IPS-NIHi11 (cell line): ENCODE measurements around the gene BLNK.
A peak's percentile ranks its signal among the peaks of the same experiment; 100 is the strongest.

Source experiments
- DNase-seq: peaks from one replicate; pipeline ENCODE4 v3.0.0; 2012; ENCODE audit warnings: mixed read lengths, low spot score

Gene BLNK

GRCh38 chr10:96261930-96262329 is 9.4 kb downstream of the BLNK start:
- DNase-seq, result no peak

GRCh38 chr10:96261132-96261531 is 10.2 kb downstream of the BLNK start:
- DNase-seq, result no peak

- DNase-seq, result no peak
Observed at GRCh38 chr10:96260014-96260413, 11.4 kb downstream of the BLNK start.

GRCh38 chr10:96259150-96259549 is 12.2 kb downstream of the BLNK start:
- DNase-seq, result no peak

- no peak for DNase-seq
Observed at GRCh38 chr10:96257944-96258343, 13.4 kb downstream of the BLNK start.

GRCh38 chr10:96255549-96256333 is 15.6 kb downstream of the BLNK start:
- DNase-seq, result no peak

- no peak for DNase-seq
Observed at GRCh38 chr10:96254976-96255375, 16.4 kb downstream of the BLNK start.

- no peak for DNase-seq
Observed at GRCh38 chr10:96252730-96253129, 18.6 kb downstream of the BLNK start.

- DNase-seq, result no peak
Observed at GRCh38 chr10:96250349-96250748, 21.0 kb downstream of the BLNK start.

- no peak for DNase-seq
Observed at GRCh38 chr10:96249264-96249663, 22.1 kb downstream of the BLNK start.

- no peak for DNase-seq
Observed at GRCh38 chr10:96244354-96244753, 27.0 kb downstream of the BLNK start.

GRCh38 chr10:96243296-96243695 is 28.1 kb downstream of the BLNK start:
- no peak for DNase-seq

- DNase-seq, result no peak
Observed at GRCh38 chr10:96242822-96243221, 28.5 kb downstream of the BLNK start.

GRCh38 chr10:96238646-96239623 is 32.4 kb downstream of the BLNK start:
- no peak for DNase-seq

GRCh38 chr10:96236876-96237275 is 34.5 kb downstream of the BLNK start:
- no peak for DNase-seq

- DNase-seq, result no peak
Observed at GRCh38 chr10:96236090-96236478, 35.3 kb downstream of the BLNK start.

- DNase-seq, result no peak
Observed at GRCh38 chr10:96235326-96236089, 35.9 kb downstream of the BLNK start.

GRCh38 chr10:96233959-96234358 is 37.4 kb downstream of the BLNK start:
- no peak for DNase-seq

- no peak for DNase-seq
Observed at GRCh38 chr10:96230527-96230926, 40.8 kb downstream of the BLNK start.

- DNase-seq, result peak; percentile 83
Observed at GRCh38 chr10:96229568-96230030, 41.8 kb downstream of the BLNK start.

- DNase-seq, result no peak
Observed at GRCh38 chr10:96228408-96228994, 42.9 kb downstream of the BLNK start.

- DNase-seq, result no peak
Observed at GRCh38 chr10:96227206-96227605, 44.2 kb downstream of the BLNK start.
